Germinal center (tissue), 1 donor: ENCODE results near the gene C16orf74.
A peak's percentile ranks its signal among the peaks of the same experiment; 100 is the strongest.

ENCODE experiments used
- DNase-seq: peaks from one replicate; pipeline ENCODE4 v3.0.0; 2012; ENCODE audit warnings: mixed read lengths, low spot score

The C16orf74 gene

DNA sequence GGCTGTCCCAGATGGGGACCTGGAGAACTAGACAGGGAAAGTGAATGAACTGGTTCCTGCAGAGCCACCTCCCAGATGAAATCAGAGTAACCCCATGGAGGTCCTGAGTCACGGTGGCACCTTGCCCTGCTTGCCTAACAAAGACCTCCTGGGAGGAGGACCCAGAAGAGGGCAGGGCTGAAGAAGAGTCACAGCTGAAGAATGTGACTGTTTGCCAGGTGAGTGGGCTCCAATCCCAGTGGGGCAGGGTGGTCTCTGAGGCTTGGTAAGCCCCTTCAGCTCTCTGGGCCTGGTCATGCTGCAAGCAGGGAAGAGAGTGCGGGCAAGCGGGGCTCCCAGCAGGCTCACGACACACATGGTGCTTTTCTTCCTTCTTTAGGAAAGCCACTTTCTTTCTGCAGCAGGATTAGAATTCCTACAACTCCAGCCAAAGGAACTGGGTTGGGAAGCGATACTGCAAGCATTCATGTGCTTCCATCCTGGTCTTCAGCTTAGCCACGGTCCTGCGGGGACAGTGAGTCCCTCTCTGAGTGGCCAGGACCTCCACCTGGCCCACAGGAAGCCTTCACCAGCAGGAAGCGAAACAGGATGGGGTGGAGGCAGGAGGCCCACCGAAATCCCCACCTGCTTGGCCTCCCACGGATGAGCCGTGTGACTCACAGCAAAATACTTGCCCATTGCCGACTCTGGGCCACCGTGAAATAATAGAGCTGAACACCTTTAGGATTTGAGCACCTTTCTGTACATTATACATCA, 4.3 kb downstream of the C16orf74 start:
- DNase-seq = no peak

DNA sequence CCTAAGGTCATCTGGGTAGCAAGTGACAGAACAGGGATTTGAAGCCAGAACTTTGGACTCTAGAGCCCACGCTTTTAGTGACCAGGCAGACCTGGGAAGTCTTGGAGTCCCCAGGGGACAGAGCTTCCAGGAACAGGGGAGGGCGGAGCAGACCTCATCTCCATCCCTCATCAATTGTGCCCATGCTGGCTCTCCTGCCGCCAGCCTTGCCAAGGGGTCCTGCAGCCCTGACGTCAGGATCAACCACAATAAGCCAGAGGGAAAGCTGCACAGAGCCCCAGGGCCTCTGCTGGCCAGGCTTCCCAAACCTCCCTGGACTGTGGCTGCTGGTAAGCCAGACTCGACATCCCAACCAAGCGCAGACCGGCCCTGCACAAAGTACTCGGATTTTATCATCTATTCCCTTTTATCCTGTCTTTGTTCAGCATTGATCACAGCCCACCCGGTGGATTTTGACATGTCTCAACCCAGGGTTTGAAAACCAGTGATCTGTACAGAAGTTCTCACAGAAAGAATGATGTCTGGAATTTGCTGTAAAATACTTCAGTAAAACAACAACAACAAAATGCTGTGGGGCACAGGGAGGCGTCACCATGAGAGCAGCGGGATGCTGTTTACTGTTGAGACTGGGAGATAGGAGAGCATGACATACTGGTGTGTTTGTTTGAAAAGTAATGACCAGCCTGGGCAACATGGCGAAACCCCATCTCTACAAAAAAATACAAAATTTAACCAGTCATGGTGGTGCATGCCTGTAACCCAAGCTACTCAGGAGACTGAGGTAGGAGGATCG, 11.8 kb downstream of the C16orf74 start:
- no peak for DNase-seq

DNA sequence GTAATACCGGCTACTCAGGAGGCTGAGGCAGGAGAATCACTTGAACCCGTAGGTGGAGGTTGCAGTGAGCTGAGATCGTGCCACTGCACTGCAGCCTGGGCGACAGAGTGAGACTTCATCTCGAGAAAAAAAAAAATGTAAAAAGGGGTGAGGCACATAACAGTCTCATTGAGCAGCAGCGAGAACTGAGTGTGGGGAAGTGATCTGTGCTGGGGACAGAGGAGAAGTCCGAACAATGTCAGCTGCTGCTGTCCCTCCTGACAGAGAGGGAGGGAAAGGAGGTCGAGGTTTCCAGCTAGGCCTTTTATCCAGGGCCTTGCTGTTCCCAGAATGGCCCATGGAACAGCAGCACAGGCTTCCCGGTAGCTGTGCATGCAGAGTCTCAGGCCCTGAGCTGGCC, 14.0 kb downstream of the C16orf74 start:
- no peak for DNase-seq

DNA sequence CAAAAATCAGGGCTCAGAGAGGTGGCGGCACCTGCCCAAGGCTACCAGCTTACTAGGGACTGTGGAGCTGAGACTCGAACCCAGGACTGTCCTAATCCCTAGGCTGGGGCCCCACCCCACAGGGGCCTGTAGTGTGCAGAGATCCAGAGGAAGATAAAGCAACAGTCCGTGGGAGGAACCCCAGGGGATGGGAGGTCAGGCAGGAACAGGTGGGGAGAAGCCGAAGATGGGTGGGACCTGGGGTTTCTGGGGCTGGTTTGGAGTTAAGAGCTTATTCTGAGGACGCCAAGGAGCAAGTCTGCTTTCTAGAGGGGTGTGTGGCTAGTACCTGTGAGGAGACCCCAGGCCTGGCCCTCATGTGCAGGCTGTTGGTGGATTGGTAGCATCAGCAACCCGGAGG, 14.9 kb downstream of the C16orf74 start:
- no peak for DNase-seq

DNA sequence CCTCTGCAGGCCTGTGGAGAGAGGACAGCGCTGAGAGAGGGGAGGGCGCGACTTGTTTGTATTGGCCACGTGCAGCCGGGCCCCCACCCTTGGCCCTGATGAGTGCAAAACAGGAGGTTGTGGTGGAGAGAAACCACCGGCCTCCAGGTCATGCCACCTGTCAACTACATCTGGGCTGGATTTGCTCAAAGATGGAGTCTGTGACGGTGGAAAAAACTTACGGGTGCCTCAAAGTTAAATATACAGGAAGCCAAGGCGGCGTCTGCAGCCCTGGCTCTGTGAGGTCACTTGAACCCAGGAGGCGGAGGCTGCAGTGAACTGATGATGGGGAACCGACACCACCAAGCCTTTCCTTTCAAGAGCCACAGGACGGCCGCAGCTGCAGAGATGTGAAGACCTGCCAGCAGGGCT, 15.7 kb downstream of the C16orf74 start:
- peak; percentile 29 for DNase-seq

DNA sequence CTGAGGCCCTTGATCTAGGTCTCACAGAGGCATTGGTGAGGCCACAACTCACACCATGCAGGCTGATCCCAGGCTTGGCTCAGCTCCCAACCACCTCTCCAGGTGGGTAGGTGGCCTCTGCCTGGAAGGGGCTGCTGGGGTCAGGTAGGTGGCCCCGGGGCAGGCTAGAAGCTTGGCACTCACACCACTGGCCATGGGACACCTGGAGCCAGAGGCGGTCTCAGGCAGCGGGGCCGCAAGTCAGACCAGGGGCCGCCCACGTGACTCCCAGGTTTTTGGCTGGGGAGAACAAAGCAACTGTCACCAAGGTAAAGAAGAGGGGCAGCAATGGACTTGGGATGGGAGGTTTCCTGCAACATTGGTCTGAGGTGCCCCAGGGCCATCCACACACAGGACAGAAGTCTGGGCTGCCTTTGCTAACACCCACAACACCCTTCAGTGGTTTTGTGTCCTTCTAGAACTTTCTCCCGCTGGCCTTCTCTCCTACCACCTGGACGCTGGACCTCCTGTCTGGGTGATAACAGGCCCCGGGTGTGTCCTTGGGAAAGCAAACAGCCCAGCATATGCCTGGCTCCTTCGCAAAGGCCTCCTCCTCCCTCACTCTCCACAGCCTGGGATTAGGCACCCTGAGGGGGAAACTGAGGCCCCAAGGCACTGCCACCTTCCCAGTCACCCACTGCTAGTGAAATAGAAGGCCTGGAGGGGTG, 16.4 kb downstream of the C16orf74 start:
- DNase-seq = no peak

DNA sequence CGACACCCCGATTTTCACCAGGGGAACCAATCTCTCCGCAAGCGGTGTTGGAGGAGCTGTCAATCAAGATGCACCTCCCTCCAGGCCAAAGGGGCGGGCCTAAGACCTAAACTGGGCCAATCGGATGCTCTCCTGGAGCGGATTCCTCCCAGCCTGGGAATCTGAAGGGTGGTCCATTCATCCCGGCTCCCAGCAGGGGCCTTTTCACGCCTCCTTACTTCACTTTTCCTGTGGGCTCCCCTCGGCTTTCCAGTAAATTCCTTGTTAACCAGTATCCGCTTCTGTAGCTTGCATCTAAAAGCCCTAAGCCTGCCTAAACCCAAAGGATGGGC, 17.1 kb downstream of the C16orf74 start:
- DNase-seq = no peak

DNA sequence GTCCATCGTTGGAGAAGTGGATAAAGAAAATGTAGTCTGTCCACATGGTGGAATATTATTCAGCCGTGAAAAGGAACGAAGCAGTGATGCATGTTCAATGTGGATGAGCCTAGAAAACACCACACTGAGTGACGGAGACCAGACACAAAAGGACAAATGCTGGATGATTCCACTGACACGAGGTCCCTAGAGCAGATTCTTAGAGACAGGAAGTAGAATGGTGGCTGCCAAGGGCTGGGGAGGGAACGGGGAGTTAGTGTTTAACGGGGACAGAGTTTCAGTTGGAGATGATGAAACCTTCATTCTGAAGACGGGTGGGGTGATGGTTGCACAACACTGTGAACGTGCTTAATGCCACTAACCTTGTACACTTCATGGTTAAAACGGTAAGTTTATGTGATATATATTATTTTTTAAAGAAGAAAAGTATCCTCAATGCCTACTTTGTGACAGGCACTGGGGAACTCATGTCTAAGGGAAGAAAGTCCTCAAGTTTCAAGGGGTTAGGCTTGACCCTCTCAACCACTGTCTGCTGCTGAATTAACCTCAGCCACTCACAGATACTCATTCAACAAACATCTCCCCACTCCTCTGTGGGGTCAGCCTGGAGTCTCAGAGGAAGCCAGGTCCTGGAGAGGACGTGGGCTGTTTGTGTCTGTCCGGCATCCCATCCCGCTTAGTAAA, 17.6 kb downstream of the C16orf74 start:
- DNase-seq = no peak

DNA sequence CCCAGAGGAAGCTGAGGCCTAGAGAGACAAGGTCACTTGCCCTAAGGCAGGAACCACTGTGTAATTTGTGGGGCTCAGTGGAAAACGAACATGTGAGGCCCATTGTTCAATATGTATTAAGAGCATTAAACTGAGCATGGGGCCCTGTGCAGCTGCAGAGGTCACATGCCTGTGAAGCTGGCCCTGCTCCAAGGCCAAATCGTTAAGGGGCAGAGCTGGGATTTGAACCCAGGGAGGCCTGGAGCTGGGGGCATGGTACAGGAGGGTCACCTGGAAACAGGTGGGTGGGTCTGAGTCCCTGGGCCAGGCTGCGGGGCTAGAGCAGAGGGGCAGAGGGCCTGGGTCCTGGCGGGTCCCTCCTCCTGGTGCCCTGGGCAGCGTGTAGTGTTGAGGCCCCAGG, 19.7 kb downstream of the C16orf74 start:
- DNase-seq = no peak

DNA sequence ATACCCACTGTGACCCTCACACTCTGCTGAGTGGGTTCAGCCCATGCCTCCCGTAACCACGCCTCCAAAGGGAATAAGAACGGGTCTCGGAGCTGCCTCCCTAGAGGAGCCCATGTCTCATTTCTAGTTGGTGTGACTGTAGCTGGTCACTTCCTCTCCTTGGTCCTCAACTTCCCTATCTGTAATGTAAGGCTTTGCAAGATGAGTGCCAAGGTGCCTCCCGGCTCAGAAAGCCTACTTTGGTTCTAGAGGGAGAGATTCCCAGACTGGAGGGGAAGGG, 20.8 kb downstream of the C16orf74 start:
- no peak for DNase-seq

DNA sequence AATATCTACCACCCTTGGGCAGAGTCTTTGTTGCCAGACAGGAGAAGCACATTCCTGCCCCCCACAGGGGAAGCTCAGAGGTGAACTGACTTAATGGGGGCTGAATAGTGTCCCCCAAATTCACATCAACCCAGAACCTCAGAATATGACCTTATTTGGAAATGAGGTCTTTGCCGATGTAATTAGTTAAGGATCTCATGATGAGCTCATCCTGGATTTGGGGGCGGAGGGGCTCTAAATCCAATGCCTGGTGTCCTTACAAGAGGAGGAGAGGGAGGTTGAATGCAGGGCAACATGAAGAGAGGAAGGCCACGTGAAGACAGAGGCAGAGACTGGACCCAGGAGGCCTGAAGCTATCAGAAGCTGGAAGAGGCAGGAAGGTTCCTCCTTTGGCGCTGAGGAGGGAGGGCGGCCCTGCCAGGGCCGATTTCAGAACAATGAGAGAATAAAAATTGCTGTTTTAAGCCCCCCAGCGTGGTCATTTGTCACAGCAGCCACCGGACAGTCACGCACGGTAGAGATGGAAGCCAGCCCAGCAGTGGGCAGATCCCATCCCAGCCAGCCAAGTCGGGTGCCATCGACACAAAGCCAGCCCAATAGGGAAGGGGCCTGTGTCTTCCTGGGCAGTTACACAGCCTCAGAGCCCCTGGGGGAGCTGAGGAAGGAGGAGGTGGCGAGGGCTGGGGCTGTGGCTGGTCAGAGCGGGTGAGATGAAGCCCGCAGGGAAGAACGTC, 21.3 kb downstream of the C16orf74 start:
- DNase-seq = no peak

DNA sequence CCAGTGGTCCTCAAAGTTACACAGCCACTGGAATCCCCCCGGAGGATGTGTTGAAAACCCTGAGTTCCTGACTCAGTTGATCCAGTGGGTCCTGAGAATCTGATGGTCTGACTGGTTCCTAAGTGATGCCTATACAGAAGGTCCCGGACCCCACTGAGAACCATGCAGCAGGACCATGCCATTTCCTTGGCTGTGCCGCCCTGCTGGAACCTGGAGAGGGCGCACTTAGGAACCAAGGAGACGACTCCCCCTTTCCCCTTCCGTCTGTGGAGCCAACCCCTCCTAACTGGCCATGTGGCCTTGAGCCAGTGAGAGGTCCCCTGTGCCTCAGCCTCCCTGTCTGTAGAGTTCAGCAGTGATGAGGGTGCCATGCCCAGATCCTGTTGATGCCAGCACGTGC, 22.0 kb downstream of the C16orf74 start:
- no peak for DNase-seq

DNA sequence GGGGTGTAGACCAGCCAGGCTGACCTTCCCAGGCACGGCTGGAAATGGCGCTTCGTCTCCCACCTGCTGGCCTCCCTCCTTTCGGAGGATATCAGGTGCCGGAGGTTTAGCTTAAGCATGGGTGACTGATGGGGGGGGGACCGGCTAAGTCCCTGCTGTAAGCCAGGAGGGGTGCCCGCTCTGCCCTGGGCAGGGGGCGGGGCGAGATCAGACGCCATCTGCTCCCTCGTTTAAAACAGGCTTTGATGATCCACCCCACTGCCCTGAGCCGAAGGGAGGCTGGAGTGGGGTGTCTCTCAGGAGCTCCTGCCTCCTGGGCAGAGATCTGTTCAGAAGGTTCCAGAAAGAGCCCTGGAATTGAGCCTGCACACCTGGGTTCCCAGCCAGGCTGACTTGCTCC, 26.0 kb downstream of the C16orf74 start:
- no peak for DNase-seq

DNA sequence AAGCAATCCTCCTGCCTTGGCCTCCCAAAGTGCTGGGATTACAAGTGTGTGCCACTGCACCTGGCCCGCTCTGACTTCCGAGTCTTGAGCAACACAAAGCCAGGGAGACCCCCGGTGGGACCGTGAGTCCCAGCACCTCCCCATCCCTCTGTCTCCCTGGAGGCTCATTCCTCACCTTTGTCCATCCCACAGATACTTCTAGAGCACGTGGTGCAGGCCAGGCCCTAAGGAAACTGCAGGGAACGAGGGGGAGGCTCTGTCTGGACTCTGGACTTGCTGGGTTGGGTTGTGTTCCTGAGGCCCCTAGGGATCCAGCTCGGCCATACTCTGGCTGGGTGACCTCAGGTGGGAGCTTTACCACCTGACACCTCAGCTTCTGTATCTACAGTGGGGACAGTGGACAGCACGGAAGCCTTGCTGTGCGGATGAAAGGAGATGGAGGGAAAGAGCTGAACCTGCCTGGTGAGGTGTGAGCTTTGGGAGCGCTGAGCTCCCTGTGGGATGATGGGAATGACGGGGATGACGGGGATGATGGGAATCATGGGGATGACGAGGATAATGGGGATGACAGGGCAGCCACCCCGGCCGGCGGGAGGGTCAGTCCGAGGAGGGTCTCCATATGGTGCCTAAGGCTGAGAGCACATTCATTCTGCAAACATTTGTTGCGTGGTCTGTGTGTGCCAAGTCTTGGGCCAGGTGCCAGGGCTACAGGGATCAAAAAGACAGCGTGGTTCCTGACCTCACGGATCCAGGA, 26.6 kb downstream of the C16orf74 start:
- no peak for DNase-seq

DNA sequence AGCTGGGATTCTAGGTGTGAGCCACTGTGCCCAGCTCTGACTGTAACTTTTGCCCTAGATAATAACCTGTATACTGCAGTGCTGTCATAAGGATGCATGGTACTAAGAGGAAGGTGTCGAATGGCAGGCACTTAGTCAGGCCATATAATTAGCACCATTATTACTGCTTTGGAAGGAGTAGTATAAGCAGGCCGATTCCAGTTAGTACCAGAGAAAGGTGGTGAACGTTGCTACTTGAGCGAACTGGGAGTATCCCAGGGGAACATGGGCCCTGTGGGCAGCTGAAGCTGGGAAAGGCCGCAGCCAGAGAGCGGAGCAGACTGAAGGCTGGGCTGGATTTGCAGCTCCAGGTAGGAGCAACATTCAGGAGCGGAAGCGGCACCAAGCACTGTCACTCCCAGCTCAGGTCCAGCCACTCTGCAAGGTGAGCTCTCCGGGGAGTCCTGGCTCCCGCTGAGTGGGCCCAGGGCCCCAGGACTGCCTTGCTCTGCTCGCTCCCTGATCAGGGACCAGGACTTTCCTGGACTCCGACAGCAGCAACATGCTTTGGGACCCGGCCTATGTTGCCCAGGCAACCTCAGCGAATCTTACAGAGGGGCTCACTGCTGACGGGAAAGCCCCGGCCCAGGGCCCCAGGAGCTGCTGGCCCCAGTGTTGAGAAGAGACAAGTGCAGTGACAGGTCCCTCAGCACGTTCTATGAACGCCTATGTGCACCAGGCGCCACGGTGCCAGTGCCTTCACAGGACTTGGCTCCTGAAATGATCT, 28.6 kb downstream of the C16orf74 start:
- no peak for DNase-seq

DNA sequence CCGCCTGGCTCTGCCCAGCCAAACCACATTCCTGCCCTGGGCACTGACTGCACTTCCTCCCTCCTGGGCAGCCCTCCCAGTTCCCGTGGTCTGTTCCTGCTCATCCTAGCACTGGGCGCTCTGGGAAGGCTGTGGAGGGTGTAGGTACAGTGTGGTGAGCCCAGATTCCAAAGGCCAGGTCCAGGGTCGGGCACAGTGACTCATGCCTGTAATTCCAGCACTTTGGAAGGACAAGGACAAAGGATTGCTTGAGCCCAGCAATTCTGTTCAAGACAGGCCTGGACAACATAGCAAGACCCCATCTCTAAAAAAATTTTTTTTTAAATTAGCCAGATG, 30.6 kb downstream of the C16orf74 start:
- no peak for DNase-seq

DNA sequence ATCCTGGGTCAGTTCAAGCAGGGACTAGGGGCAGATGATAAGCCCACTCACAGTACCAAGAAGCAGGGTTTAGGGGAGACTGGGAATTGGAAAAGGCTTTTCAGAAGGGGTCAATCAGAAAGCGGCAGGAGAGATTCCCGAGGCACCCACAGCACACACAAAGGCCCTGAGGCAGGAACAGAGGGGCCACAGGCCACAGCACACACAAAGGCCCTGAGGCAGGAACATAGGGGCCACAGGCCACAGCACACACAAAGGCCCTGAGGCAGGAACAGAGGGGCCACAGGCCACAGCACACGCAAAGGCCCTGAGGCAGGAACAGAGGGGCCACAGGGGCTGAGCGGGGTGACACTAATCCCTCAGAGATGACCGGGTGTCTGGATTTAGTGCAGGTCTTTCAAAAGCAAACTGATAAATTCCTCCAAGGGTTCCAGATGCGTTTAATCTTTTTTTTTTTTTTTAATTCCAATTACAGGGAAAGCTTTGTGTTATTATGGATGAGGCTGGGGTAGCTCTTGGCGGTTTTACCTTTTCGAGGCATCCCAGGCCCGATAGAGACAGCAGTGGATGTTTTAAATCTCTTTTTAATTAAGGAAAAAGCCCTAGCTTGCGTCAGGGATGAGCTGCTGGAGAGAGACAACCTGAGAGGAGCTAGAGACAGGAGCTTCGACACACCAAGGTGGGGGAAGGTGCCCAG, 31.1 kb downstream of the C16orf74 start:
- no peak for DNase-seq

DNA sequence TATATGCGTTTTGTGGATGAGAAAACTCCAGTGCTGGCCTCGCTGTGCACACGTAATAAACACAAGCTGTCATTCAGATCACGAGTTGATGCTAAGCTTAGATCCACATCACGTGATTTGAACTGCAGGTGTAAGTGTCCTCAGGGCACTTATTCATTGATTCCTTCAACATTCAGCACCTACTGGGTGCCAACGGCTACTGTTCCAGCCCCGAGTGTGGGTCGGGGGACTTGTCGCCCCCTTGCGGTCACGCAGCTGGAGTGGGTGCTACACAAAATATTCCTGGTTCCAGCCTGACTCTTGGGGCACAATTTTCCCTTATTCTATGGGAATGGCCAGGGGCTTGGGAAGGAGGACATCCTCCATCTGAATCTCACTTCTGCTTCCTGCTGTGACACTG, 32.2 kb downstream of the C16orf74 start:
- peak; percentile 56 for DNase-seq

DNA sequence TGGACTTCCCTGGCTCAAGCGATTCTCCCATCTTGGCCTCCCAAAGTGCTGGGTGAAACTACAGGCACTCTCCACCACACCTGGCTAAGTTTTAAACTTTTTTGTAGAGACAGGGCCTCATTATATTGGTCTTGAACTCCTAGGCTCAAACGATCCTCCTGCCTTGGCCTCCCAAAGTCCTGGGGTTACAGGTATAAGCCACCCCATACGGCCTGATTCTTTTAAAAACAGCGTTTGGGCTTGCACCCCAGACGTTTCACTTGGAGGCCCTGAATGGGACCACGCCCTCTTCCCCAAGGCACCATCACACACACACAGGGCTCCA, 32.8 kb downstream of the C16orf74 start:
- DNase-seq = no peak
